Endothelial cell of umbilical vein (primary cell): ENCODE measurements around the gene CECR2. TPM values are rescaled to one million over a fixed set of nuclear protein-coding genes. Genes with fewer than 3 reads are reported as not detected.

Experiments
- BruUV-seq: library from RNA; stranded (reverse); fragments of 400-500 nt; replicated peaks from 2 replicates; lab custom pipeline; 2021; lab: Mats Ljungman, UMichigan
- CTCF ChIA-PET: fragments of 300-600, 350-600 bp; sonication (Branson Sonifier 250); formaldehyde crosslinking; loops from one replicate; lab custom pipeline; 2021; ENCODE audit warnings: antibody characterized with exemption, inconsistent platforms; lab: Charles Lee
- POLR2A ChIA-PET: fragments of 300-600, 350-600 bp; sonication (Branson Sonifier 250); formaldehyde crosslinking; loops from one replicate; lab custom pipeline; 2021; ENCODE audit warnings: antibody characterized with exemption, inconsistent platforms; lab: Charles Lee
- DNase-seq: peaks from one replicate; pipeline ENCODE4 v3.0.0-alpha.2; 2011; ENCODE audit warnings: low read depth, low spot score
- FAIRE-seq: peaks from 2 replicates; lab custom pipeline; 2011; peaks lifted over from hg19 to GRCh38; lab: Jason Lieb, UNC
- H2AFZ ChIP-seq: 2 replicates; pipeline ENCODE4 v1.6.0; 2012; ENCODE audit warnings: low read depth, low read length, control low read depth, inconsistent platforms
- H3K27ac ChIP-seq: 2 replicates; pipeline ENCODE4 v1.5.1; 2011; ENCODE audit warnings: low read depth, mild to moderate bottlenecking, control low read depth, low read length, moderate library complexity; ENCODE audit not compliant: insufficient read depth
- H3K27me3 ChIP-seq, 2 experiments: 2 replicates each; pipeline versions ENCODE4 v1.6.0 to v1.6.1; 2011; ENCODE audit warnings: low read length in 2 of 2, mixed read lengths in 1 of 2; ENCODE audit not compliant: control insufficient read depth in 2 of 2, insufficient read depth in 2 of 2
- H3K36me3 ChIP-seq, 2 experiments: 2 replicates in 1 of 2; 3 replicates in 1 of 2; pipeline ENCODE4 v1.5.1; 2011; ENCODE audit warnings: low read length in 2 of 2, mild to moderate bottlenecking in 1 of 2, moderate library complexity in 1 of 2; ENCODE audit not compliant: control insufficient read depth in 2 of 2, insufficient read depth in 2 of 2; ENCODE audit errors: extremely low read depth in 1 of 2
- H3K4me1 ChIP-seq: 3 replicates; pipeline ENCODE4 v1.5.1; 2011; ENCODE audit warnings: mild to moderate bottlenecking, low read length; ENCODE audit not compliant: control insufficient read depth, insufficient read depth; ENCODE audit errors: extremely low read depth
- H3K4me2 ChIP-seq: 2 replicates; pipeline ENCODE4 v1.6.1; 2011; ENCODE audit warnings: low read length, control low read depth, mixed read lengths; ENCODE audit not compliant: insufficient read depth
- H3K4me3 ChIP-seq, 3 experiments: fragments of 200-600 bp in 1 of 3; sonication (generic), shearing (Covaris generic) in 1 of 3; replicated peaks in 1 of 3; 2 replicates each; pipeline ENCODE4 v1.5.1; 2011 to 2016; ENCODE audit warnings: control low read depth in 3 of 3, low read length in 3 of 3, mild to moderate bottlenecking in 2 of 3, inconsistent platforms in 1 of 3, low read depth in 1 of 3, moderate library complexity in 1 of 3; ENCODE audit not compliant: insufficient read depth in 1 of 3
- H3K79me2 ChIP-seq: 2 replicates; pipeline ENCODE4 v1.6.0; 2012; ENCODE audit warnings: low read length, inconsistent platforms; ENCODE audit not compliant: control insufficient read depth, insufficient read depth
- H3K9ac ChIP-seq: replicated peaks from 2 replicates; pipeline ENCODE3; 2011; ENCODE audit warnings: low read length, control low read depth; ENCODE audit not compliant: insufficient read depth; ENCODE audit errors: extremely low read depth
- H3K9me1 ChIP-seq: replicated peaks from 3 replicates; pipeline ENCODE4 v1.6.0; 2011; ENCODE audit warnings: mild to moderate bottlenecking, low read length; ENCODE audit not compliant: control insufficient read depth, insufficient read depth; ENCODE audit errors: extremely low read depth
- H3K9me3 ChIP-seq: replicated peaks from 2 replicates; pipeline ENCODE4 v1.5.1; 2012; ENCODE audit warnings: low read length, inconsistent platforms; ENCODE audit not compliant: control insufficient read depth, insufficient read depth
- H4K20me1 ChIP-seq: replicated peaks from 2 replicates; pipeline ENCODE3; 2011; ENCODE audit warnings: mild to moderate bottlenecking, low read length; ENCODE audit not compliant: control insufficient read depth, insufficient read depth; ENCODE audit errors: extremely low read depth
- CTCF ChIP-seq, 2 donors: IDR thresholded peaks; 1 replicate in 1 of 2; 2 replicates in 1 of 2; pipeline ENCODE4 v1.5.1; 2011; ENCODE audit warnings: low read length in 2 of 2, mild to moderate bottlenecking in 2 of 2, moderate library complexity in 2 of 2, control low read depth in 1 of 2, inconsistent platforms in 1 of 2, low read depth in 1 of 2; ENCODE audit not compliant: insufficient read depth in 1 of 2; ENCODE audit errors: extremely low read depth in 1 of 2
- EZH2 ChIP-seq: IDR thresholded peaks from 2 replicates; pipeline ENCODE4 v1.6.1; 2012; ENCODE audit warnings: borderline replicate concordance, low read depth, mild to moderate bottlenecking, moderate library complexity, low read length, inconsistent platforms; ENCODE audit not compliant: severe bottlenecking
- FOS ChIP-seq: IDR thresholded peaks from 2 replicates; pipeline ENCODE4 v1.6.1; 2011; ENCODE audit warnings: mild to moderate bottlenecking, low read length, moderate library complexity, borderline replicate concordance; ENCODE audit not compliant: insufficient read depth
- GATA2 ChIP-seq: IDR thresholded peaks from 2 replicates; pipeline ENCODE4 v1.7.0; 2011; ENCODE audit warnings: low read depth, mild to moderate bottlenecking, moderate library complexity, mixed read lengths, low read length; ENCODE audit not compliant: insufficient read length, insufficient read depth
- JUN ChIP-seq: IDR thresholded peaks from 2 replicates; pipeline ENCODE4 v1.6.1; 2011; ENCODE audit warnings: borderline replicate concordance, low read depth; ENCODE audit not compliant: insufficient read length, insufficient read depth
- MAX ChIP-seq: IDR thresholded peaks from 2 replicates; pipeline ENCODE4 v1.6.1; 2011; ENCODE audit not compliant: insufficient read depth, insufficient read length
- MYC ChIP-seq: IDR thresholded peaks from one replicate; pipeline ENCODE4 v1.6.1; 2011; ENCODE audit warnings: mild to moderate bottlenecking, low read depth, low read length
- POLR2A ChIP-seq: IDR thresholded peaks from 2 replicates; pipeline ENCODE4 v1.6.1; 2012; ENCODE audit warnings: low read depth, mild to moderate bottlenecking, control low read depth, low read length
- POLR2AphosphoS5 ChIP-seq: IDR thresholded peaks from 2 replicates; pipeline ENCODE4 v1.6.1; 2012; ENCODE audit warnings: low read depth, mild to moderate bottlenecking, control low read depth, low read length, moderate library complexity; ENCODE audit not compliant: insufficient read depth
- dilution Hi-C: fragments of 300-500 bp; cut with MboI; formaldehyde crosslinking; loops from one replicate; pipeline ENCODE4 v1.15.0; 2019; ENCODE audit warnings: low sequenced_read_pairs; ENCODE audit not compliant: extremely low pct_ligation_motif_present
- intact Hi-C: fragments of 100-400 bp; cut with micrococcal nuclease; formaldehyde crosslinking; loops from one replicate; pipeline ENCODE4 v1.10.0; 2022
- polyA plus RNA-seq, 4 experiments: library from polyadenylated mRNA; depleted of rRNA in 3 of 4; stranded (reverse) in 3 of 4; unstranded in 1 of 4; fragments of >200 nt; gene quantifications; 2 replicates each; pipeline versions ENCODE4 v1.2.1 to v1.2.3, GENCODE V29; 2011 to 2012; ENCODE audit warnings: missing spikeins in 1 of 4
- total RNA-seq: library from RNA; stranded (reverse); gene quantifications from 2 replicates; pipeline ENCODE4 v1.2.3, GENCODE V29; 2021

Gene CECR2
- total and polyA plus RNA-seq, 2 donors (not counting 3 experiments of a cell fraction or from before 2014, with no cell fraction given): 0.01 TPM; not detected in 1

GRCh38 chr22:17523925-17524324, 154.7 kb downstream of the CECR2 start:
- no peaks in the 10 kb centered on the region for H3K36me3 ChIP-seq
- DNase-seq: no peak
- H3K9me3 ChIP-seq: no peaks in the 10 kb centered on the region
- H3K27me3 ChIP-seq: peaks cover 0 to 3% of the 10 kb centered on the region in 2 experiments
- H3K9ac ChIP-seq: no peak overlapping the region
- intact Hi-C loops (no loop called here), dilution Hi-C loops (no loop called here)
- no peak for FAIRE-seq
- peaks cover 2% of the 10 kb centered on the region for H3K4me1 ChIP-seq
- H2AFZ ChIP-seq: no peak overlapping the region
- no TSS peak for BruUV-seq
- CTCF ChIA-PET: interaction anchor here (0.6 kb wide), 1 partner anchor 21 kb away, joined by 3 read pairs; no protein-coding TSS in a partner anchor
- POLR2A ChIA-PET: no interaction called here
- no peak overlapping the region for H3K27ac ChIP-seq
- TF ChIP-seq MYC (no peak), GATA2 (no peak), MAX (no peak), CTCF (IDR thresholded peaks at IDR 0.05; ENCODE audit: extremely low read depth in 1 of 2, insufficient read depth in 1 of 2, low read depth in 1 of 2, low read length in 2 of 2) (no peak), POLR2A (no peak), JUN (no peak), FOS (no peak), EZH2 (no peak), POLR2AphosphoS5 (no peak)
- no peak overlapping the region for H3K4me2 ChIP-seq
- no peak overlapping the region for H3K4me3 ChIP-seq
- no peaks in the 10 kb centered on the region for H4K20me1 ChIP-seq
- H3K79me2 ChIP-seq: no peaks in the 10 kb centered on the region
- no peaks in the 10 kb centered on the region for H3K9me1 ChIP-seq
